ENCODE measurements around the gene GALNT10. TPM values are rescaled to one million over a fixed set of nuclear protein-coding genes. Genes with fewer than 3 reads are reported as not detected.

The GALNT10 gene
- total RNA-seq, 2 donors from 2014 or later, result 21.7 to 27.1 TPM

- Histone ChIP-seq H3K36me3 (no peaks in the 10 kb centered on the region), H3K27me3 (replicated peaks; ENCODE audit: insufficient read depth) (no peaks in the 10 kb centered on the region), H3K9me3 (no peaks in the 10 kb centered on the region), H3K4me1 (replicated peaks) (no peaks in the 10 kb centered on the region), H3K4me3 (no peak overlapping the region), H3K27ac (no peak overlapping the region)
- intact Hi-C loops (cut with DNase I), result no loop called here
- TF ChIP-seq POLR2AphosphoS5 (IDR thresholded peaks at IDR 0.05), result no peak
- TF ChIP-seq POLR2A (IDR thresholded peaks at IDR 0.05), result no peak
- TF ChIP-seq CTCF (IDR thresholded peaks at IDR 0.05), result no peak
- no peak for DNase-seq (ENCODE audit: low spot score)
- WGBS, result 94% methylated on average over 6 of the region's 6 CpGs
Observed at GRCh38 chr5:154332451-154332850, 141.9 kb downstream of the GALNT10 start.

GRCh38 chr5:154333016-154333415 is 142.5 kb downstream of the GALNT10 start:
- 98% methylated on average over 4 of the region's 4 CpGs for WGBS
- TF ChIP-seq POLR2AphosphoS5 (IDR thresholded peaks at IDR 0.05) (no peak), CTCF (IDR thresholded peaks at IDR 0.05) (no peak), POLR2A (IDR thresholded peaks at IDR 0.05) (no peak)
- no peaks in the 10 kb centered on the region for H3K9me3 ChIP-seq
- H3K27me3 ChIP-seq (replicated peaks; ENCODE audit: insufficient read depth), result no peaks in the 10 kb centered on the region
- intact Hi-C loops (cut with DNase I), result no loop called here
- no peaks in the 10 kb centered on the region for H3K36me3 ChIP-seq
- no peak for DNase-seq (ENCODE audit: low spot score)
- no peak overlapping the region for H3K4me3 ChIP-seq
- no peaks in the 10 kb centered on the region for H3K4me1 ChIP-seq (replicated peaks)
- H3K27ac ChIP-seq, result no peak overlapping the region

GRCh38 chr5:154334406-154335064 is 144.0 kb downstream of the GALNT10 start:
- Histone ChIP-seq H3K9me3 (no peaks in the 10 kb centered on the region), H3K27me3 (replicated peaks; ENCODE audit: insufficient read depth) (no peaks in the 10 kb centered on the region), H3K36me3 (no peaks in the 10 kb centered on the region), H3K27ac (no peak overlapping the region), H3K4me1 (replicated peaks) (no peaks in the 10 kb centered on the region), H3K4me3 (no peak overlapping the region)
- intact Hi-C loops (cut with DNase I), result no loop called here
- no peak for DNase-seq (ENCODE audit: low spot score)
- TF ChIP-seq CTCF (IDR thresholded peaks at IDR 0.05), result no peak
- TF ChIP-seq POLR2AphosphoS5 (IDR thresholded peaks at IDR 0.05), result no peak
- no peak for TF ChIP-seq POLR2A (IDR thresholded peaks at IDR 0.05)
- 62% methylated on average over 6 of the region's 6 CpGs for WGBS

- Histone ChIP-seq H3K4me3 (no peak overlapping the region), H3K9me3 (no peaks in the 10 kb centered on the region), H3K27me3 (replicated peaks; ENCODE audit: insufficient read depth) (no peaks in the 10 kb centered on the region), H3K36me3 (no peaks in the 10 kb centered on the region), H3K4me1 (replicated peaks) (no peaks in the 10 kb centered on the region), H3K27ac (no peak overlapping the region)
- intact Hi-C loops (cut with DNase I), result no loop called here
- TF ChIP-seq POLR2AphosphoS5 (IDR thresholded peaks at IDR 0.05) (no peak), CTCF (IDR thresholded peaks at IDR 0.05) (no peak), POLR2A (IDR thresholded peaks at IDR 0.05) (no peak)
- DNase-seq (ENCODE audit: low spot score), result no peak
- 94% methylated on average over 5 of the region's 5 CpGs for WGBS
Observed at GRCh38 chr5:154335065-154335448, 144.5 kb downstream of the GALNT10 start.

GRCh38 chr5:154341620-154342019 is 151.1 kb downstream of the GALNT10 start:
- H3K4me3 ChIP-seq, result no peak overlapping the region
- H3K9me3 ChIP-seq, result no peaks in the 10 kb centered on the region
- TF ChIP-seq POLR2A (IDR thresholded peaks at IDR 0.05), result no peak
- TF ChIP-seq POLR2AphosphoS5 (IDR thresholded peaks at IDR 0.05), result no peak
- TF ChIP-seq CTCF (IDR thresholded peaks at IDR 0.05), result no peak
- no peaks in the 10 kb centered on the region for H3K27me3 ChIP-seq (replicated peaks; ENCODE audit: insufficient read depth)
- intact Hi-C loops (cut with DNase I), result no loop called here
- no peak for DNase-seq (ENCODE audit: low spot score)
- H3K36me3 ChIP-seq, result no peaks in the 10 kb centered on the region
- no peaks in the 10 kb centered on the region for H3K4me1 ChIP-seq (replicated peaks)
- WGBS, result 92% methylated on average over 6 of the region's 6 CpGs
- H3K27ac ChIP-seq, result no peak overlapping the region
